ENCODE results near the gene RNU6-9.
"Not testable (repeated sequence)": the region's sequence is repeated elsewhere in the genome, so short reads cannot be mapped to it uniquely, and the experiment has no call there.

- TF ChIP-seq CTCF, POLR2A (IDR thresholded peaks at IDR 0.05): not testable (repeated sequence)
Measured at GRCh38 chr19:849195-849594, 44.1 kb upstream of the RNU6-9 start.
